GM12865 (cell line): ENCODE data around the gene CDK11A.

Experiments
- DNase-seq: peaks from one replicate; pipeline ENCODE4 v3.0.0; 2010; ENCODE audit warnings: low read depth
- H3K4me3 ChIP-seq: 2 replicates; pipeline ENCODE4 v1.5.1; 2011; ENCODE audit warnings: mild to moderate bottlenecking, low read depth, low read length, control low read depth
- TF ChIP-seq, protein P1 (sequence below): IDR thresholded peaks from 2 replicates; pipeline ENCODE4 v1.5.1; 2011; ENCODE audit warnings: low read length, control low read depth, low read depth, inconsistent platforms; ENCODE audit not compliant: insufficient read depth; ENCODE audit errors: missing control alignments

Gene CDK11A

DNA sequence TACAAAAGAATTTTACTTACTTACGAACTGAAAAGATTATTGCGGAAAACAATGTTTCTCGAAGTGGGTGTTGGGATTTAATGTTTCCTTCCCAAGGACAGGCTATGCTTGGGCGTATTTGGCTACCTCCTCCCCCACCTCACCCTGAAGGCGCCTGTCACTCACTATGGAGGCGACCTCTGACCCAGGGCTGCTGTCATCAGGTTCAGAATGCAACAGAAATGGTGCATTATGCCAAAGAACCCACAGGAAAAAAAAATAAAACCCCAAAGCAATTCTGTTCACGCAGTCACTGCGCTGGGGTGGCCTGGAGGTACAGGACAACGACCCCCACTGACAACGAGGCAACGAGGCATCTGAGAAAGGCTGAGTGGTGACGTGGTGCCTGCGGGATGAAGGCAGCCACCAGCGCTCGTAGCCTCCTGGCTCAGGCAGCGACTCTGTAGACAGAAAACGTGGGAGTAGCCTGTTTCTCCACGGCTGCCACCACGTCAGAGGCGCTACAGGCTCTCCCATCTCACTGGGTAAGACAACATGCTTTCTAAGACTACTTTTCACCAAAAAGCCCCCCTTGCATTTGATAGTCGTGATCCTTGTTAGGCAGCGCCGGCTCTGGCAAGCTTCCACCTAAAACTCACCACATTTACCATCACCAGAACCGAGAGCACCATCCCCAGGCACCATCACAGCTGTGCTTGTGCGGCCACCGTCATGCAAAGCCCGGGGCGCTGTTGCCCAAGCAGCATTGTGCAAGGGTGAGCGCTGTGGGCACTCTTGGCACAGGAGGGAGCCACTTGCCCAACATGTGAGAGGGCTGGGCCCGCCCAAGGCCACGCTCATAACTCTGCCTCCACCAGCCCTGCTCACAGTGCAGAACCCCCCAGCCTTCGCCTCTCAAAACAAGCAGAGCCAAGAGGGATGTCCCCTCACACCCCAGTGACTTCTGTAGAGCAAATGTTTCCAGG, 39.8 kb upstream of the CDK11A start:
- H3K4me3 ChIP-seq: no peak overlapping the region
- no peak for DNase-seq
- TF ChIP-seq, protein P1, sequence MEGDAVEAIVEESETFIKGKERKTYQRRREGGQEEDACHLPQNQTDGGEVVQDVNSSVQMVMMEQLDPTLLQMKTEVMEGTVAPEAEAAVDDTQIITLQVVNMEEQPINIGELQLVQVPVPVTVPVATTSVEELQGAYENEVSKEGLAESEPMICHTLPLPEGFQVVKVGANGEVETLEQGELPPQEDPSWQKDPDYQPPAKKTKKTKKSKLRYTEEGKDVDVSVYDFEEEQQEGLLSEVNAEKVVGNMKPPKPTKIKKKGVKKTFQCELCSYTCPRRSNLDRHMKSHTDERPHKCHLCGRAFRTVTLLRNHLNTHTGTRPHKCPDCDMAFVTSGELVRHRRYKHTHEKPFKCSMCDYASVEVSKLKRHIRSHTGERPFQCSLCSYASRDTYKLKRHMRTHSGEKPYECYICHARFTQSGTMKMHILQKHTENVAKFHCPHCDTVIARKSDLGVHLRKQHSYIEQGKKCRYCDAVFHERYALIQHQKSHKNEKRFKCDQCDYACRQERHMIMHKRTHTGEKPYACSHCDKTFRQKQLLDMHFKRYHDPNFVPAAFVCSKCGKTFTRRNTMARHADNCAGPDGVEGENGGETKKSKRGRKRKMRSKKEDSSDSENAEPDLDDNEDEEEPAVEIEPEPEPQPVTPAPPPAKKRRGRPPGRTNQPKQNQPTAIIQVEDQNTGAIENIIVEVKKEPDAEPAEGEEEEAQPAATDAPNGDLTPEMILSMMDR: no peak

DNA sequence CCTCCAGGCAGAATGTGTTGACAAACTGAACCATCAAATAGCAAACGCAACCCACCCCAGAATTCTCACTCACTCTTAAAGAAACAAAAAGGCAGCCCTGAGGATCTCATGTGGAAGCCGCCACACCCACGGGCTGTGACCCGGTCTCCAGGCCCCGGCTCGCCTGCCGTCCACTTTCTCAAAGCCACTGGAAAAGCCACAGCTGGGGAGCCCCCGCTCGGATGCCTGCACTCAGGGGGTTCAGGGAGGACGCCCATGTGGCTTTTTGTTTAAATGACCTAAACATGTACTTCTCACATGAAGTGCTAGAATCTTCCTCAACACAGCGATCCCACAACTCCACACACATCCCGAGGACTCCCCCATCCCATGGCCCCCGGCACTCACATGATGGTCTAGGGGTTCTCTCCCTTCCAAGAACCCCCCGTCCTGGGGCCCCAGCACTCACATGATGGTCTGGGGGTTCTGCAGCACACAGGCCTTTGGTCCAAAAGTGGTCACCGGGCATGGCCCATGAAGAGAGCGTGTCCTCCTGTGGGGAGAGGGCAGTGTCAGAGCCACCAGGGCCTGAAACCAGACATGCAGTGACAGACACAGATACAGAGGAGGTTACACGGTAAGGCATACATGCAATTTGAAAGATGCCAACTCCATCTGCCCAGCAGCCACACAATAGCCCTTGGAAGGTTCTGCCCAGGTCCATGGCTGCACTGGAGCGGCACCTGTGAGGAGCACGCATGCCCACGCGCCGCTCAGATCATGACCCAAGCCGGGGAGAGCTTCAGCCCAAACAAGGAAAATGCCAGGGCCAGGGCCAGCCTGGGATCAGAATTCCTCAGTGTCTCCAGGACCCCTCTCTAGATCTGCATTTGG, 37.6 kb upstream of the CDK11A start:
- DNase-seq: no peak
- TF ChIP-seq, protein P1: no peak
- no peak overlapping the region for H3K4me3 ChIP-seq

DNA sequence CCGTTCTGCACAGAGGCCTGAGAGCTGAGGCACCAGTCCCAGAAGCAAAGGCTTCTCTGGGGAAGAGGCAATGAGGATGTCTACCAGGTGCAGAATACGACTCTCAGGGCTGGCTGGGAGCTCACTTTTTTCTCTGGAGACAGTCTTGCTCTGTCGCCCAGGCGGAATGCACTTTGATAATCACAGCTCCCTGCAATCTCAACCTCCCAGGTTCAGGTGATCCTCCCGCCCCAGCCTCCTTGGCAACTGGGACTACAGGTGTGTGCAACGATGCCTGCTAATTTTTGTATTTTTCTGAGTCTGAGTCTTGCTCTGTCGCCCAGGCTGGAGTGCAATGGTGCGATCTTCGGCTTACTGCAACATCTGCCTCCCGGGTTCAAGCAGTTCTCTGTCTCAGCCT, 36.6 kb upstream of the CDK11A start:
- DNase-seq: no peak
- TF ChIP-seq, protein P1: no peak
- H3K4me3 ChIP-seq: no peak overlapping the region

DNA sequence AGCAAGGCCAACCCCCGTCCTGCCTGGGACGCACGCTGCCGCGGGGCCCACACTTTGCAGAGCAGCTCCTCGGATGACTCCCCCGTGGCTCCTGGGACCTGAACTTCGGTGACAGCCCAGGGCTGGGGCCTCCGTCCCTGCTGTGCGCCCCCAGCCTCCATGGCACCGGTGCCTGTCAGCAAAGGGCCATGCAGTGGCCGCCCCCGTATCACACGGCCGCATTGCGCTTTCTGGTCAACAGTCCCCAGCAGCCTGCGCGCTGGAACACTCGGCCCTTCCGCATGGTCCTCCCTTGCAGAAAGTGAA, 36.1 kb upstream of the CDK11A start:
- DNase-seq: no peak
- TF ChIP-seq, protein P1: no peak
- no peak overlapping the region for H3K4me3 ChIP-seq

DNA sequence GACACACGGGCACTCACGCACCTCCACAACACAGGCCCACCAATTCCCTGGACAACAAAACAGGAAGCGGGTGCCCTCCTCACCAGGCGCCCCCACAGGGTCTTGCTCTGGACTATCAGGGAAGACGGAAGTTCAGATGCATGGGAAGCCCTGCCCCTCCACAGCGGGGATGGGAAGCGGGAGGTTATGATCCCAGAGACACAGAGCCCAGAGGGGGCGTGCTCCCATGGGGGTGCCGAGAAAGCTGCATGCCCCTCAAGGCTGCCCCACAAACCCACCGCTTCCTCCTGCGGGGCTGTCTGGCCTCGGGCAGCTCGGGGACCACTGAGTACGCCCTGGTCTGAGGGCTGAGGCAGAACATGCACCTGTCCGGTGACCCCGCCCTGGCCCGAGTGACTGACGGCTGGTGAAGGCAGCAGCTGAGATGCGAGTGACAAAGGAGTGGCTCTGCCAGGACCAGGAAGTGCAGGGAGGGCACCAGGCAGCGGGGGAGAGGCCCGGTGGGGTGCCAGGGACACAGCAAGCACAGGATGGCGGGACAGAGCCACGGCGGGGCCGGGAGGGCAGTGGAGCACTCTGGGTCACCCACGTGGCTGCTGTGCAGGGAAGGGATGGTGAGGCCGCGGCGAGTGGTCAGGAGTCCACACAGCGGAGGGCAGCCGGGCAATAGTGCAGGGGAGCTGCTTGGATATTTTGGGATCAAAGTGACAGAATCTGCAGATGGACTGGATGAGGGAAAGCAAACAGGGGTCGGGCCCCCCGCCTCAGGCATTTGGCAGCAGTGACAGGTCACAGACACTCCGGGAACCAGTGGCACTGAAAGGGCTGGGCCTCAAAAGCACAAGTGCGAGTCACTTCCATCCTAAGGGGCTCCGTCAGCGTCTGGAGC, 35.5 kb upstream of the CDK11A start:
- no peak overlapping the region for H3K4me3 ChIP-seq
- no peak for DNase-seq
- TF ChIP-seq, protein P1: no peak

DNA sequence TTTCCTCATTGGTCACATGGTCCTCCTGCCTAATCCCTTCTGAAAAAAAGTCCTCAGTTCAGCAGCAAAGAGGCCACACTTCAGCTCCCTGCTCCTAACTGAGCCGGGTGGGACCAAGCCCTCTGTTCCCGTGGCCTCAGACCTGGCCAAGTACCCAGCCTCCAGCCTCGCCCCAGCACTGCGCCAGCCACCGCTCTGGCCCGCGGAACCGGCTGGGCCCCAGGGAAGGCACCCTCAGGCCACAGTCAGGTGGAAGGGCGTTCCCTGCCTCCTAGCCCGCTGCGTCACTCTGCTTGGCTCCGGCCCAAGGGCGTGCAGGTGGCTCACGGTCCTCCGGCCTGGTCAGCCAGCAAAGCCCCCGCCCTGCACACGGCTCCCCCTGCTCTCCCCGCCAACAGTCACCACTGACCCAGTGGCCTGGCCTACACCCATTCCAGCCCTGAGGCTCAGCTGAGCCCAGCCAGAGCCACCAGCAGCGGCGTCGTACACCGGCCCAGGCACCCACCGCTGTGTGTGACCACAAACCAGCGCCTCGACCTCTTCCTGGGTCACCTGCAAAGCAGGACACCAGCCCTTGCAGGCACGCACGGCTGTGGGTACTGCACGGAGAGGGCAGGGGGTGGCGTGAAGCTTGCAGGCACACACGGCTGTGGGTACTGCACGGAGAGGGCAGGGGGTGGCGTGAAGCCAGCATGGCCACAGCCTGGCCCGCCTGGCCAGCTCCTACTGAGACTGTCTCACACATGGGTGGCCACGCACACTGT, 34.7 kb upstream of the CDK11A start:
- no peak for DNase-seq
- no peak overlapping the region for H3K4me3 ChIP-seq
- TF ChIP-seq, protein P1: no peak
